Central memory CD8-positive, alpha-beta T cell (primary cell): ENCODE data around the gene NAPSA.

Source experiments
- ATAC-seq: fragments of 150-1000 bp; cut with Tn5 transposase; replicated peaks from 2 replicates; pipeline ENCODE4 v1.10.0; 2022; ENCODE audit warnings: mild to moderate bottlenecking, moderate FRiP score, moderate number of reproducible peaks; ENCODE audit not compliant: poor library complexity, severe bottlenecking; ENCODE audit errors: extremely low read depth
- DNase-seq, 2 donors: peaks; one replicate each; pipeline ENCODE4 v3.0.0; 2021; ENCODE audit warnings: low spot score in 2 of 2
- H3K27ac Mint-ChIP-seq: one replicate; pipeline ENCODE4 v1.8.0; 2022; ENCODE audit warnings: low read depth, mild to moderate bottlenecking, moderate library complexity, mixed read lengths
- H3K27me3 Mint-ChIP-seq: one replicate; pipeline ENCODE4 v1.8.0; 2022; ENCODE audit warnings: mixed read lengths
- H3K36me3 Mint-ChIP-seq: one replicate; pipeline ENCODE4 v1.8.0; 2022; ENCODE audit warnings: mild to moderate bottlenecking, moderate library complexity, mixed read lengths; ENCODE audit not compliant: insufficient read depth
- H3K4me1 Mint-ChIP-seq: one replicate; pipeline ENCODE4 v1.8.0; 2022; ENCODE audit warnings: mixed read lengths
- H3K4me3 Mint-ChIP-seq: one replicate; pipeline ENCODE4 v1.8.0; 2022; ENCODE audit warnings: mild to moderate bottlenecking, moderate library complexity, mixed read lengths
- H3K9me3 Mint-ChIP-seq: one replicate; pipeline ENCODE4 v1.8.0; 2022; ENCODE audit warnings: mixed read lengths

Gene NAPSA

GRCh38 chr19:50365434-50366306, at the start of gene NAPSA:
Gene NAPSA, minus strand, starts transcription at chr19:50365639. Its CDS starts 18 bp downstream, at chr19:50365621.
- H3K27ac Mint-ChIP-seq = peak within 1 kb of the TSS; percentile 54
- no peaks in the 10 kb centered on the region for H3K27me3 Mint-ChIP-seq
- ATAC-seq = no peak
- DNase-seq = no peak
- peaks cover 1% of the 10 kb centered on the region for H3K36me3 Mint-ChIP-seq
- H3K4me1 Mint-ChIP-seq = peaks cover 44% of the 10 kb centered on the region
- no peaks in the 10 kb centered on the region for H3K9me3 Mint-ChIP-seq
- peak within 1 kb of the TSS; percentile 46 for H3K4me3 Mint-ChIP-seq

- peaks cover under 1% of the 10 kb centered on the region for H3K27me3 Mint-ChIP-seq
- no peak overlapping the region for H3K27ac Mint-ChIP-seq
- H3K4me1 Mint-ChIP-seq = no peaks in the 10 kb centered on the region
- ATAC-seq = no peak
- H3K36me3 Mint-ChIP-seq = peaks cover 2% of the 10 kb centered on the region
- no peak overlapping the region for H3K4me3 Mint-ChIP-seq
- H3K9me3 Mint-ChIP-seq = no peaks in the 10 kb centered on the region
- DNase-seq = no peak
Measured at GRCh38 chr19:50413531-50413930, 48.1 kb upstream of the NAPSA start.

- no peak for DNase-seq
- peaks cover 2% of the 10 kb centered on the region for H3K36me3 Mint-ChIP-seq
- H3K9me3 Mint-ChIP-seq = no peaks in the 10 kb centered on the region
Measured at GRCh38 chr19:50413096-50413495, 47.7 kb upstream of the NAPSA start.

DNA sequence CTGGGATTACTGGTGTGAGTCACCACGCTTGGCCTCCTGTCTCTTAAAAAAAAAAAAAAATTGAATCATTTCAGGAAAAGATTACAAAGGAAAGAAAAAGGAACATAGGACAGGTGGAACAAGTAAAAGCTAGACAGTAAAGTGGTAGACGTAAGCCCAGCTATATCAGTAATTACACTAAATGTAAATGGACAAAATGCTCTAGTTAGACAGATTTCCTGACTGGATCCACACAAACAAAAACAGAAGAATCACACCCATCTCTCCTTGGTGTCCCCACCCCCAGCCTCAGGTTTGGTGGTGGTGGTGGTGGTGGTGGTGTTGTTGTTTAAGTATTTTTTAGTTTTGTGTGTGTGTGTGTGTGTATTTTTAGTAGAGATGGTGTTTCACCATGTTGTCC, 47.0 kb upstream of the NAPSA start:
- Mint-ChIP-seq H3K4me1 (no peaks in the 10 kb centered on the region), H3K36me3 (peaks cover 2% of the 10 kb centered on the region), H3K4me3 (no peak overlapping the region), H3K27me3 (no peaks in the 10 kb centered on the region), H3K9me3 (no peaks in the 10 kb centered on the region), H3K27ac (no peak overlapping the region)
- no peak for ATAC-seq
- DNase-seq = no peak

More at GRCh38 chr19:50413096-50413495, 47.7 kb upstream of the NAPSA start:
- Mint-ChIP-seq H3K4me3 (no peak overlapping the region), H3K4me1 (no peaks in the 10 kb centered on the region), H3K27me3 (no peaks in the 10 kb centered on the region), H3K27ac (no peak overlapping the region)
- no peak for ATAC-seq

DNA sequence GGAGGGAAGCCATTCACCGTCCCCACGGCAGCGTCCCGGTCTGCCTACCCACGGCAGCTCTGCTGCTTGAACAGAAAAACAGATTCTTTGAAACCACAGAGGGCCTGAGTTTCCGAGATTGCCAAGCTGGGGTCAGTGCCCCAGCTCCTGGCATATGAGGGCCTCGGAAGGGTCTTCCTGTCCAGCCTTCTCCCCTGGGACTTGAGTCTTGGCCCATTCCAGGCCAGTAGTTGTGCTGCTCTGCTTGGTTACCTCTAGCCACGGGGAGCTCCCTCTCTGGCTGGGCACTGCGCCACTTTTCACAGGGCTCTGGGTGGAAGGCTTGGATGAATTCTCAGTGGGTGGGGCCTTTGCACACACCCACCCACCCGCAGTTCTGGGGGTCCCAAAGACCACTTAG, 44.7 kb upstream of the NAPSA start:
- Mint-ChIP-seq H3K9me3 (no peaks in the 10 kb centered on the region), H3K27ac (no peak overlapping the region), H3K4me1 (no peaks in the 10 kb centered on the region), H3K27me3 (no peaks in the 10 kb centered on the region), H3K4me3 (no peak overlapping the region), H3K36me3 (peaks cover 5% of the 10 kb centered on the region)
- DNase-seq (no peak), ATAC-seq (no peak)

GRCh38 chr19:50409347-50409746, 43.9 kb upstream of the NAPSA start:
- no peaks in the 10 kb centered on the region for H3K4me1 Mint-ChIP-seq
- H3K36me3 Mint-ChIP-seq = peaks cover 5% of the 10 kb centered on the region
- no peak for DNase-seq
- H3K27ac Mint-ChIP-seq = no peak overlapping the region
- no peaks in the 10 kb centered on the region for H3K9me3 Mint-ChIP-seq
- H3K27me3 Mint-ChIP-seq = no peaks in the 10 kb centered on the region
- H3K4me3 Mint-ChIP-seq = no peak overlapping the region
- ATAC-seq = no peak

GRCh38 chr19:50406829-50407228, 41.4 kb upstream of the NAPSA start:
- Mint-ChIP-seq H3K4me1 (no peaks in the 10 kb centered on the region), H3K4me3 (no peak overlapping the region), H3K27me3 (no peaks in the 10 kb centered on the region), H3K27ac (no peak overlapping the region), H3K36me3 (peaks cover 9% of the 10 kb centered on the region), H3K9me3 (no peaks in the 10 kb centered on the region)
- ATAC-seq (no peak), DNase-seq (no peak)

DNA sequence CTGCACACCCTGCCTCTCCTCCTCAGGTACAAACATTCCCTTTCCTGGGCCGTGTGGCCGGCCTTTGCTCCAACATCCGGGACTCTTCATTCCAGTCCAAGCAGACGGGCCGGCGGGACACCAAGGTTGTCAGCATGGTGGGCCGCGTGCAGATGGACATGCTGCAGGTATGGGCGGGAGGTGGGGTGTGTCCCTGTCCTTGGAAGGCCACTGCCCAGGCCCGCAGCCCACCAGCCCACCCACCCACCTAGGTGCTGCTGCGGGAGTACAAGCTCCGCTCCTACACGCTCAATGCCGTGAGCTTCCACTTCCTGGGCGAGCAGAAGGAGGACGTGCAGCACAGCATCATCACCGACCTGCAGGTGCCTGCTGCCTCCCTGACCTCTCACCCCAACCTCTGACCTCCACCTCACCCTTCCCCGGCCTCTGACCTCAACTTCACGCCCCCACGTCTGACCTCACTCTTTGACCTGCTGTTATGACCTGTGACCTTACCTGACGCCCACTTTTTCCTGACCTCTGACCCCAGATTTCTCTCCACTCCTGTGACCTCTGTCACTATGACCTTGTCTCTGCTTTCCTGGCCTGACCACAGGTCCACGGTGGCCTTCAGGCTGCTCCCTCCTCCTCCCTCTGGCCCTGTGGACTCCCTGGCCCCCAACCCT, 40.8 kb upstream of the NAPSA start:
- ATAC-seq (no peak), DNase-seq (no peak)
- Mint-ChIP-seq H3K9me3 (no peaks in the 10 kb centered on the region), H3K36me3 (peaks cover 8% of the 10 kb centered on the region), H3K27ac (no peak overlapping the region), H3K27me3 (no peaks in the 10 kb centered on the region), H3K4me3 (no peak overlapping the region), H3K4me1 (no peaks in the 10 kb centered on the region)

- H3K9me3 Mint-ChIP-seq = no peaks in the 10 kb centered on the region
- H3K27ac Mint-ChIP-seq = no peak overlapping the region
- no peak overlapping the region for H3K4me3 Mint-ChIP-seq
- H3K36me3 Mint-ChIP-seq = peaks cover 13% of the 10 kb centered on the region
- no peaks in the 10 kb centered on the region for H3K27me3 Mint-ChIP-seq
- ATAC-seq = no peak
- no peaks in the 10 kb centered on the region for H3K4me1 Mint-ChIP-seq
- DNase-seq = no peak
Measured at GRCh38 chr19:50402544-50403301, 37.3 kb upstream of the NAPSA start.

- no peak for DNase-seq
- ATAC-seq = no peak
Measured at GRCh38 chr19:50401605-50402450, 36.4 kb upstream of the NAPSA start.

DNA sequence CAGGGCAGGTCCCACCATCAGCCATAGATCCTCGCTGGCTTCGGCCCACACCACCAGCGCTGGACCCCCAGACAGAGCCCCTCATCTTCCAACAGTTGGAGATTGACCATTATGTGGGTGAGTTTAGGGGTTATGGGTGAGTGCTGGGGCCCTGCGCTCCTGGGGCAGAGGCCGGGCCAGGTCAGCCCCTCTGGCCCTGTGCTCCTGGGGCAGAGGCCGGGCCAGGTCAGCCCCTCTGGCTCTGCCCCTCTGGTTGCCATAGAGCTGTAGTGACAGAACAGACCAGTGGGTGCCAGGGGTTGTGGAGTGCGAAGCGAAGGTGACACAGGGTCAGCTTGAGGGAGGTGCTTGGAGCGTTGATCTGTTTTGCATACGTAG, 33.9 kb upstream of the NAPSA start:
- no peaks in the 10 kb centered on the region for H3K9me3 Mint-ChIP-seq
- peaks cover 12% of the 10 kb centered on the region for H3K36me3 Mint-ChIP-seq
- H3K27me3 Mint-ChIP-seq = no peaks in the 10 kb centered on the region
- H3K4me1 Mint-ChIP-seq = no peaks in the 10 kb centered on the region
- no peak overlapping the region for H3K27ac Mint-ChIP-seq
- no peak for ATAC-seq
- no peak for DNase-seq
- no peak overlapping the region for H3K4me3 Mint-ChIP-seq

More at GRCh38 chr19:50401605-50402450, 36.4 kb upstream of the NAPSA start:
- Mint-ChIP-seq H3K27me3 (no peaks in the 10 kb centered on the region), H3K27ac (no peak overlapping the region), H3K9me3 (no peaks in the 10 kb centered on the region), H3K4me1 (no peaks in the 10 kb centered on the region), H3K4me3 (no peak overlapping the region), H3K36me3 (peaks cover 13% of the 10 kb centered on the region)
